ENCODE results near the gene ACAP2.

DNA sequence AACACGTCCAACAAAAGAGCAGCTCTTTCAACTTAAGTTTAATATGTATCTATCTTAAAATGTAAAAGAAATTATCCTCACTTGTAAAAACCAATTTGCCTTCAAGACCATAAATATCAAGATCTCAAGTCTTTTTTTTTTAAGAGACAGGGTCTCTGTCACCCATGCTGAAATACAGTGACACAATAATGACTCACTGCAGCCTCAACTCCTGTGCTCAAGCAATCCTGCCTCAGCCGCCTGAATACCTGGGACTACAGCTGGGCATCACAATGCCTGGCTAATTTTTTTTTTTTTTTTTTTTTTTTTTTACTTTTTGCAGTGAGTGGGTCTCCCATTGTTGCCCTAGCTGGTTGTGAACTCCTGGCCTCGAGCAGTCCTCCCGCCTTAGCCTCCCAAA lies 26.0 kb downstream of the ACAP2 start:
- TF ChIP-seq, protein P1, sequence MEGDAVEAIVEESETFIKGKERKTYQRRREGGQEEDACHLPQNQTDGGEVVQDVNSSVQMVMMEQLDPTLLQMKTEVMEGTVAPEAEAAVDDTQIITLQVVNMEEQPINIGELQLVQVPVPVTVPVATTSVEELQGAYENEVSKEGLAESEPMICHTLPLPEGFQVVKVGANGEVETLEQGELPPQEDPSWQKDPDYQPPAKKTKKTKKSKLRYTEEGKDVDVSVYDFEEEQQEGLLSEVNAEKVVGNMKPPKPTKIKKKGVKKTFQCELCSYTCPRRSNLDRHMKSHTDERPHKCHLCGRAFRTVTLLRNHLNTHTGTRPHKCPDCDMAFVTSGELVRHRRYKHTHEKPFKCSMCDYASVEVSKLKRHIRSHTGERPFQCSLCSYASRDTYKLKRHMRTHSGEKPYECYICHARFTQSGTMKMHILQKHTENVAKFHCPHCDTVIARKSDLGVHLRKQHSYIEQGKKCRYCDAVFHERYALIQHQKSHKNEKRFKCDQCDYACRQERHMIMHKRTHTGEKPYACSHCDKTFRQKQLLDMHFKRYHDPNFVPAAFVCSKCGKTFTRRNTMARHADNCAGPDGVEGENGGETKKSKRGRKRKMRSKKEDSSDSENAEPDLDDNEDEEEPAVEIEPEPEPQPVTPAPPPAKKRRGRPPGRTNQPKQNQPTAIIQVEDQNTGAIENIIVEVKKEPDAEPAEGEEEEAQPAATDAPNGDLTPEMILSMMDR (IDR thresholded peaks at IDR 0.05; ENCODE audit: insufficient read depth, low read length), result no peak
- TF ChIP-seq SPI1 (IDR thresholded peaks at IDR 0.05; ENCODE audit: borderline replicate concordance, low read depth), result no peak
